Tibial nerve (tissue), 3 donors: Measurements from ENCODE around the gene STARD9.

Experiments
- CTCF ChIP-seq, 5 experiments: fragments of 200-600 bp in 3 of 5; fragments of 450-650 bp in 2 of 5; sonication (generic) in 3 of 5; IDR thresholded peaks; one replicate each; pipeline ENCODE4 v1.5.1; 2016 to 2019; ENCODE audit warnings: antibody characterized with exemption in 5 of 5, mild to moderate bottlenecking in 3 of 5, moderate library complexity in 2 of 5
- POLR2A ChIP-seq, 2 donors: fragments of 450-650 bp; IDR thresholded peaks; one replicate each; pipeline ENCODE4 v1.6.1; 2017; ENCODE audit warnings: antibody characterized with exemption in 2 of 2, mild to moderate bottlenecking in 2 of 2, moderate library complexity in 2 of 2

GRCh38 chr15:42707068-42707467 lies 131.7 kb downstream of the STARD9 start:
- TF ChIP-seq CTCF (IDR thresholded peaks at IDR 0.05) = no peak
- no peak for TF ChIP-seq POLR2A (IDR thresholded peaks at IDR 0.05)
